Panc1 (cell line): ENCODE results near the gene GRID1. TPM values are rescaled to one million over a fixed set of nuclear protein-coding genes. Genes with fewer than 3 reads are reported as not detected.

ENCODE experiments used
- ATAC-seq: fragments of 200-7000 bp; cut with Tn5 transposase; 2 replicates; pipeline ENCODE4 v1.9.1; 2020; ENCODE audit warnings: mild to moderate bottlenecking, moderate library complexity
- BruUV-seq: library from RNA; stranded (reverse); fragments of 400-500 nt; replicated peaks from 2 replicates; lab custom pipeline; 2021; lab: Mats Ljungman, UMichigan
- CTCF ChIA-PET: fragments of 300-600 bp; sonication (Branson Sonifier 250); formaldehyde crosslinking; loops from one replicate; lab custom pipeline; 2022; ENCODE audit warnings: antibody characterized with exemption; lab: Charles Lee
- POLR2A ChIA-PET: fragments of 300-600 bp; sonication (Branson Sonifier 250); formaldehyde crosslinking; loops from one replicate; lab custom pipeline; 2022; ENCODE audit warnings: antibody characterized with exemption; lab: Charles Lee
- DNase-seq: peaks from one replicate; pipeline ENCODE4 v3.0.0-alpha.2; 2010; ENCODE audit warnings: low read depth, low spot score
- H3K27ac ChIP-seq: 2 replicates; pipeline ENCODE4 v1.5.1; 2011; ENCODE audit warnings: mild to moderate bottlenecking, low read length, inconsistent platforms
- H3K27me3 ChIP-seq: fragments of 200-500 bp; sonication (Bioruptor generic); 2 replicates; pipeline ENCODE4 v1.6.0; 2014; ENCODE audit warnings: low read length, inconsistent platforms; ENCODE audit not compliant: control insufficient read depth, insufficient read depth
- H3K36me3 ChIP-seq: fragments of 200-500 bp; sonication (Bioruptor generic); 2 replicates; pipeline ENCODE4 v1.5.1; 2014; ENCODE audit warnings: inconsistent platforms, mild to moderate bottlenecking, low read length, moderate library complexity; ENCODE audit not compliant: control insufficient read depth, insufficient read depth
- H3K4me1 ChIP-seq: 2 replicates; pipeline ENCODE4 v1.5.1; 2011; ENCODE audit warnings: inconsistent platforms, mild to moderate bottlenecking, low read length, moderate library complexity; ENCODE audit not compliant: control insufficient read depth, insufficient read depth
- H3K4me3 ChIP-seq, 2 experiments: 2 replicates each; pipeline ENCODE4 v1.5.1; 2011 to 2012; ENCODE audit warnings: low read depth in 2 of 2, low read length in 2 of 2, mild to moderate bottlenecking in 2 of 2, inconsistent platforms in 1 of 2, moderate library complexity in 1 of 2
- H3K9me3 ChIP-seq: fragments of 200-500 bp; sonication (Bioruptor generic); 2 replicates; pipeline ENCODE4 v1.5.1; 2014; ENCODE audit warnings: low read depth, mild to moderate bottlenecking, inconsistent platforms, low read length, moderate library complexity; ENCODE audit not compliant: control insufficient read depth, insufficient read depth
- POLR2AphosphoS5 ChIP-seq: IDR thresholded peaks from 2 replicates; pipeline ENCODE4 v1.6.1; 2012; ENCODE audit warnings: mild to moderate bottlenecking, low read depth, low read length, moderate library complexity
- SIN3A ChIP-seq: IDR thresholded peaks from 2 replicates; pipeline ENCODE4 v1.6.1; 2012; ENCODE audit warnings: low read depth, mild to moderate bottlenecking, low read length, moderate library complexity, borderline replicate concordance; ENCODE audit not compliant: insufficient read depth
- TCF7L2 ChIP-seq: IDR thresholded peaks from 2 replicates; pipeline ENCODE4 v1.6.1; 2011; ENCODE audit warnings: mild to moderate bottlenecking, low read depth, low read length, inconsistent platforms
- in situ Hi-C: cut with HindIII; loops from 2 replicates; pipeline ENCODE4 v1.10.0; 2016; ENCODE audit warnings: low sequenced_read_pairs, low pct_unique_long_range_greater_than_20kb
- intact Hi-C: fragments of 100-400 bp; cut with micrococcal nuclease; formaldehyde crosslinking; loops from one replicate; pipeline ENCODE4 v1.10.0; 2022; ENCODE audit not compliant: unreplicated experiment
- total RNA-seq: library from RNA; stranded (reverse); gene quantifications from one replicate; pipeline ENCODE4 v1.2.1, GENCODE V29; 2021; ENCODE audit not compliant: unreplicated experiment
- TF ChIP-seq, protein P1 (sequence below), 2 experiments: IDR thresholded peaks; 2 replicates each; pipeline ENCODE4 v1.6.1; 2011 to 2012; ENCODE audit warnings: low read depth in 2 of 2, control low read depth in 1 of 2, low read length in 1 of 2, mild to moderate bottlenecking in 1 of 2, moderate library complexity in 1 of 2; ENCODE audit not compliant: insufficient read depth in 1 of 2
- TF ChIP-seq, protein P2 (sequence below): fragments of 450-650 bp; IDR thresholded peaks from 2 replicates; pipeline ENCODE4 v1.5.1; 2017; ENCODE audit warnings: mild to moderate bottlenecking

Gene GRID1
- total RNA-seq, 1 experiment from 2014 or later: 2.3 TPM

DNA sequence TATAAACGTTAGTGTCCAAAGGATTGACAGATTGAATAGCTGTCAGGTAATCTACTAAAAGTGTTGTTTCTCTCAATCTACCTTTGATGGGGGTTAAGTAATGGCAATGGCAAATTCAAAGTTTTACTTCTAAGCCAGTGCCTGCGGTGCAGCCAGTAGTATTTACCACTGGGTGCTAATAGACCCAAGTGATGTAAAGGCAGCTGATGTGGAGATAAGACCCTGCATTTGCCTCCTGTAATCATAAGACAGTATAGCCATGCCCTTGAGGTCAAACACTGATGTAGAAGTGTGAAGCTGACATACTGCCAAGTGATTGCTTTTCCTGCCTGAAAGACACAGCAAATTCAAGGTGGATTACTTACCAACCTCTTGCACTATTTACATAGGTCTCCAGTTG is 572.0 kb downstream of the GRID1 start:
- ATAC-seq (no peak), DNase-seq (no peak)
- no peaks in the 10 kb centered on the region for H3K27me3 ChIP-seq
- H3K9me3 ChIP-seq: no peaks in the 10 kb centered on the region
- no peaks in the 10 kb centered on the region for H3K36me3 ChIP-seq
- no peak overlapping the region for H3K27ac ChIP-seq
- intact Hi-C loops: no loop called here
- ChIA-PET POLR2A (no interaction called here), CTCF (no interaction called here)
- TF ChIP-seq, protein P1, sequence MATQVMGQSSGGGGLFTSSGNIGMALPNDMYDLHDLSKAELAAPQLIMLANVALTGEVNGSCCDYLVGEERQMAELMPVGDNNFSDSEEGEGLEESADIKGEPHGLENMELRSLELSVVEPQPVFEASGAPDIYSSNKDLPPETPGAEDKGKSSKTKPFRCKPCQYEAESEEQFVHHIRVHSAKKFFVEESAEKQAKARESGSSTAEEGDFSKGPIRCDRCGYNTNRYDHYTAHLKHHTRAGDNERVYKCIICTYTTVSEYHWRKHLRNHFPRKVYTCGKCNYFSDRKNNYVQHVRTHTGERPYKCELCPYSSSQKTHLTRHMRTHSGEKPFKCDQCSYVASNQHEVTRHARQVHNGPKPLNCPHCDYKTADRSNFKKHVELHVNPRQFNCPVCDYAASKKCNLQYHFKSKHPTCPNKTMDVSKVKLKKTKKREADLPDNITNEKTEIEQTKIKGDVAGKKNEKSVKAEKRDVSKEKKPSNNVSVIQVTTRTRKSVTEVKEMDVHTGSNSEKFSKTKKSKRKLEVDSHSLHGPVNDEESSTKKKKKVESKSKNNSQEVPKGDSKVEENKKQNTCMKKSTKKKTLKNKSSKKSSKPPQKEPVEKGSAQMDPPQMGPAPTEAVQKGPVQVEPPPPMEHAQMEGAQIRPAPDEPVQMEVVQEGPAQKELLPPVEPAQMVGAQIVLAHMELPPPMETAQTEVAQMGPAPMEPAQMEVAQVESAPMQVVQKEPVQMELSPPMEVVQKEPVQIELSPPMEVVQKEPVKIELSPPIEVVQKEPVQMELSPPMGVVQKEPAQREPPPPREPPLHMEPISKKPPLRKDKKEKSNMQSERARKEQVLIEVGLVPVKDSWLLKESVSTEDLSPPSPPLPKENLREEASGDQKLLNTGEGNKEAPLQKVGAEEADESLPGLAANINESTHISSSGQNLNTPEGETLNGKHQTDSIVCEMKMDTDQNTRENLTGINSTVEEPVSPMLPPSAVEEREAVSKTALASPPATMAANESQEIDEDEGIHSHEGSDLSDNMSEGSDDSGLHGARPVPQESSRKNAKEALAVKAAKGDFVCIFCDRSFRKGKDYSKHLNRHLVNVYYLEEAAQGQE (IDR thresholded peaks at IDR 0.05; ENCODE audit: insufficient read depth in 1 of 2, low read depth in 2 of 2, low read length in 1 of 2): no peak
- TF ChIP-seq SIN3A: no peak
- TF ChIP-seq POLR2AphosphoS5: no peak
- no peak for TF ChIP-seq TCF7L2
- TF ChIP-seq, protein P2, sequence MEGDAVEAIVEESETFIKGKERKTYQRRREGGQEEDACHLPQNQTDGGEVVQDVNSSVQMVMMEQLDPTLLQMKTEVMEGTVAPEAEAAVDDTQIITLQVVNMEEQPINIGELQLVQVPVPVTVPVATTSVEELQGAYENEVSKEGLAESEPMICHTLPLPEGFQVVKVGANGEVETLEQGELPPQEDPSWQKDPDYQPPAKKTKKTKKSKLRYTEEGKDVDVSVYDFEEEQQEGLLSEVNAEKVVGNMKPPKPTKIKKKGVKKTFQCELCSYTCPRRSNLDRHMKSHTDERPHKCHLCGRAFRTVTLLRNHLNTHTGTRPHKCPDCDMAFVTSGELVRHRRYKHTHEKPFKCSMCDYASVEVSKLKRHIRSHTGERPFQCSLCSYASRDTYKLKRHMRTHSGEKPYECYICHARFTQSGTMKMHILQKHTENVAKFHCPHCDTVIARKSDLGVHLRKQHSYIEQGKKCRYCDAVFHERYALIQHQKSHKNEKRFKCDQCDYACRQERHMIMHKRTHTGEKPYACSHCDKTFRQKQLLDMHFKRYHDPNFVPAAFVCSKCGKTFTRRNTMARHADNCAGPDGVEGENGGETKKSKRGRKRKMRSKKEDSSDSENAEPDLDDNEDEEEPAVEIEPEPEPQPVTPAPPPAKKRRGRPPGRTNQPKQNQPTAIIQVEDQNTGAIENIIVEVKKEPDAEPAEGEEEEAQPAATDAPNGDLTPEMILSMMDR: no peak
- no TSS peak for BruUV-seq
- H3K4me1 ChIP-seq: no peaks in the 10 kb centered on the region
- H3K4me3 ChIP-seq: no peak overlapping the region
- in situ Hi-C loops: no loop called here

DNA sequence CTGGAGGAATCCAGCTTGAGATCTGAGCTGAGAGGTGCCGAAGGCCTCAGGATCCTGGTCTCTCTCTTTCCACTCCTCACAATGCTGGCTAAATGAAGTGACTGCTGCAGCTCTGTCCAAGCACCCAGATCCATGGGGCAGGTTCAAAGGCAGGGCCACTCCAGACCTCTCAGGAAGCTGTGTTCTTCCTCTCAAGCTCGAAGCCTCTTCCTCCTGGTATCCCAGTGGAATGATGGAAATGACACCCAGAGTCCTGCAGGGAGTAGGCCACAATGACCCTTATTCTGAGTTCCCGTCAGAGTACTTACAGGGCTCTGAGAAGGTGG is 574.1 kb downstream of the GRID1 start:
- no peaks in the 10 kb centered on the region for H3K36me3 ChIP-seq
- in situ Hi-C loops: no loop called here
- ChIA-PET CTCF (no interaction called here), POLR2A (no interaction called here)
- H3K4me3 ChIP-seq: no peak overlapping the region
- ATAC-seq (no peak), DNase-seq (no peak)
- H3K27me3 ChIP-seq: no peaks in the 10 kb centered on the region
- intact Hi-C loops: no loop called here
- no peak overlapping the region for H3K27ac ChIP-seq
- TF ChIP-seq, protein P2: peak; percentile 17; the same call in 1 of the 2 replicates
- TF ChIP-seq, protein P1 (IDR thresholded peaks at IDR 0.05; ENCODE audit: insufficient read depth in 1 of 2, low read depth in 2 of 2, low read length in 1 of 2): no peak
- no peaks in the 10 kb centered on the region for H3K9me3 ChIP-seq
- BruUV-seq: no TSS peak
- no peaks in the 10 kb centered on the region for H3K4me1 ChIP-seq
